Smooth muscle cell (in vitro differentiated cells): Measurements from ENCODE around the gene ZCCHC17. TPM values are rescaled to one million over a fixed set of nuclear protein-coding genes. Genes with fewer than 3 reads are reported as not detected.

Source experiments
- DNase-seq: peaks from one replicate; lab custom pipeline; 2025; ENCODE audit not compliant: unreplicated experiment; lab: John Stamatoyannopoulos, UW
- H2AFZ ChIP-seq: fragments of 200-600 bp; sonication (generic); 2 replicates; pipeline ENCODE4 v1.6.0; 2016; ENCODE audit warnings: antibody characterized with exemption, low read depth, mild to moderate bottlenecking
- H3F3A ChIP-seq: fragments of 200-600 bp; sonication (generic); 2 replicates; pipeline ENCODE4 v1.6.0; 2017; ENCODE audit warnings: antibody characterized with exemption, low read depth
- H3K27ac ChIP-seq: fragments of 200-600 bp; sonication (generic); 2 replicates; pipeline ENCODE4 v1.5.1; 2016; ENCODE audit warnings: low read depth, mild to moderate bottlenecking
- H3K27me3 ChIP-seq: fragments of 200-600 bp; sonication (generic); 2 replicates; pipeline ENCODE4 v1.6.1; 2016; ENCODE audit warnings: low read depth, mild to moderate bottlenecking
- H3K36me3 ChIP-seq: fragments of 200-600 bp; sonication (generic); 2 replicates; pipeline ENCODE4 v1.5.1; 2016; ENCODE audit warnings: low read depth
- H3K4me1 ChIP-seq: fragments of 200-600 bp; sonication (generic); 2 replicates; pipeline ENCODE4 v1.5.1; 2016; ENCODE audit warnings: low read depth
- H3K4me2 ChIP-seq: fragments of 200-600 bp; sonication (generic); 2 replicates; pipeline ENCODE4 v1.6.0; 2016; ENCODE audit warnings: mild to moderate bottlenecking
- H3K4me3 ChIP-seq: fragments of 200-600 bp; sonication (generic); 2 replicates; pipeline ENCODE4 v1.5.1; 2016; ENCODE audit warnings: mild to moderate bottlenecking
- H3K79me2 ChIP-seq: fragments of 200-600 bp; sonication (generic); 2 replicates; pipeline ENCODE4 v1.6.0; 2016; ENCODE audit warnings: low read depth, mild to moderate bottlenecking
- H3K9ac ChIP-seq: fragments of 200-600 bp; sonication (generic); 2 replicates; pipeline ENCODE4 v1.6.0; 2016; ENCODE audit warnings: low read depth
- H3K9me3 ChIP-seq: fragments of 200-600 bp; sonication (generic); replicated peaks from 2 replicates; pipeline ENCODE4 v1.5.1; 2016; ENCODE audit warnings: low read depth
- H4K20me1 ChIP-seq: fragments of 200-600 bp; sonication (generic); 2 replicates; pipeline ENCODE4 v1.6.0; 2016; ENCODE audit warnings: low read depth
- CTCF ChIP-seq: fragments of 200-600 bp; sonication (generic); IDR thresholded peaks from 2 replicates; pipeline ENCODE4 v1.5.1; 2017; ENCODE audit warnings: borderline replicate concordance, mild to moderate bottlenecking, antibody characterized with exemption; ENCODE audit not compliant: insufficient read depth, poor library complexity, severe bottlenecking
- WGBS: methylation state at CpG from one replicate; pipeline ENCODE4 v1.1.7; 2016; ENCODE audit warnings: low lambda C conversion rate; 5-methylcytosine and 5-hydroxymethylcytosine counted together
- polyA plus RNA-seq: library from polyadenylated mRNA; unstranded; fragments of >200 nt; fragmentation: Nextera tagmentation; extraction: Ambion mirVana; gene quantifications from 2 replicates; pipeline ENCODE4 v1.2.1, GENCODE V29; 2016
- total RNA-seq: library from RNA; depleted of rRNA; stranded (reverse); fragments of >200 nt; gene quantifications from 2 replicates; pipeline ENCODE4 v1.2.3, GENCODE V29; 2014

ZCCHC17 gene
- total and polyA plus RNA-seq, 2 experiments from 2014 or later: 34.2 to 47.3 TPM

GRCh38 chr1:31387612-31388011, 90.8 kb downstream of the ZCCHC17 start:
- Histone ChIP-seq H3K79me2 (no peaks in the 10 kb centered on the region), H4K20me1 (no peaks in the 10 kb centered on the region), H3K4me1 (no peaks in the 10 kb centered on the region), H3K27me3 (no peaks in the 10 kb centered on the region), H3K27ac (no peak overlapping the region), H3K36me3 (no peaks in the 10 kb centered on the region), H3F3A (no peaks in the 10 kb centered on the region), H2AFZ (no peak overlapping the region), H3K4me3 (no peak overlapping the region), H3K4me2 (no peak overlapping the region), H3K9ac (no peak overlapping the region), H3K9me3 (no peaks in the 10 kb centered on the region)
- no peak for DNase-seq
- TF ChIP-seq CTCF: no peak
- WGBS: 79% methylated on average over 10 of the region's 10 CpGs

- 92% methylated on average over 7 of the region's 7 CpGs for WGBS
- no peak for TF ChIP-seq CTCF
- no peaks in the 10 kb centered on the region for H3K36me3 ChIP-seq
- H3K79me2 ChIP-seq: no peaks in the 10 kb centered on the region
- peaks cover 5% of the 10 kb centered on the region for H3K4me1 ChIP-seq
- no peak overlapping the region for H3K4me3 ChIP-seq
- no peaks in the 10 kb centered on the region for H3F3A ChIP-seq
- no peak overlapping the region for H3K4me2 ChIP-seq
- no peak overlapping the region for H2AFZ ChIP-seq
- no peaks in the 10 kb centered on the region for H4K20me1 ChIP-seq
- no peak for DNase-seq
- peak overlapping the region; percentile 80 for H3K27ac ChIP-seq
- H3K27me3 ChIP-seq: no peaks in the 10 kb centered on the region
- no peaks in the 10 kb centered on the region for H3K9me3 ChIP-seq
- H3K9ac ChIP-seq: no peak overlapping the region
Observed at GRCh38 chr1:31389616-31390015, 92.8 kb downstream of the ZCCHC17 start.

DNA sequence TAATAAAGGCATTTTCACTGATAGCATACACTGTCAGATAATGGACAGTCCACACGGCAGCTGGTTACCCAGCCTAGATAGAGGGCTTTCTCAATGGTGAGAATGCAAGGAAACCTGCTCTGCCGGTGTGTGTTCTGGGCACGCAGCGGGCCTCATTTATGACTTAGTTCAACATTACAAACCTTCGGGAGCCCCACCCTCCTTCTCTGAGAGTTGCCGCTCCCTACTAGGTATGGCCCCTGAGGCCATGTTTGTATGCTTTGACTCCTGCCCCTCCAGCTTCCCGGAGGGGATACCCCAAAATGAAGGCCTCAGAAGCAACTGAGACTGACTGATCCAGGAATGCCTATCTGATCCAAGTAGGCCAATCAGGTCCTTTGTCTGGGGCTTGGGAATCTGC, 93.2 kb downstream of the ZCCHC17 start:
- WGBS: 76% methylated on average over 7 of the region's 7 CpGs
- H3F3A ChIP-seq: no peaks in the 10 kb centered on the region
- no peaks in the 10 kb centered on the region for H4K20me1 ChIP-seq
- no peak for TF ChIP-seq CTCF
- no peaks in the 10 kb centered on the region for H3K79me2 ChIP-seq
- H3K27ac ChIP-seq: peak overlapping the region; percentile 80
- no peaks in the 10 kb centered on the region for H3K36me3 ChIP-seq
- no peaks in the 10 kb centered on the region for H3K27me3 ChIP-seq
- peak overlapping the region; percentile 36 for H3K4me2 ChIP-seq
- no peak overlapping the region for H2AFZ ChIP-seq
- no peak overlapping the region for H3K4me3 ChIP-seq
- H3K9me3 ChIP-seq: no peaks in the 10 kb centered on the region
- peak overlapping the region; percentile 34 for H3K9ac ChIP-seq
- peaks cover 5% of the 10 kb centered on the region for H3K4me1 ChIP-seq
- no peak for DNase-seq

DNA sequence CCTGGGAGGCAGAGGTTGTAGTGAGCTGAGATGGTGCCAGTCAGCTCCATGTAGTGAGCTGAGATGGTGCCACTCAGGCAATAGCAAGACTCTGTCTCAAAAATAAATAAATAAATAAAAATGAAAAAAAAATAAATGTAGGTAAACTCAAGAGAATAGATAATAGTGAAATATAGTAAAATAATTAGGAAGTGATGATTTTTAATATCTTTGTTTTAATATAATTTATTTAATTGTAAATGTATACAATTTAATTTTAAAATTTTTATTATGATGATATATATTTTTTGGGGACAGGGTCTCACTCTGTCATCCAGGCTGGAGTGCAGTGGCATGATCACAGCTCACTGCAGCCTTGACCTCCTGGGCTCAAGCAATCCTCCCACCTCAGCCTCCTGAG, 96.6 kb downstream of the ZCCHC17 start:
- H3K27me3 ChIP-seq: no peaks in the 10 kb centered on the region
- H3F3A ChIP-seq: no peaks in the 10 kb centered on the region
- H3K9me3 ChIP-seq: no peaks in the 10 kb centered on the region
- no peaks in the 10 kb centered on the region for H3K36me3 ChIP-seq
- H3K9ac ChIP-seq: no peak overlapping the region
- no peak overlapping the region for H3K4me2 ChIP-seq
- no peak for DNase-seq
- H3K27ac ChIP-seq: no peak overlapping the region
- H2AFZ ChIP-seq: no peak overlapping the region
- H4K20me1 ChIP-seq: no peaks in the 10 kb centered on the region
- H3K4me3 ChIP-seq: no peak overlapping the region
- H3K4me1 ChIP-seq: peaks cover 5% of the 10 kb centered on the region
- no peak for TF ChIP-seq CTCF
- no peaks in the 10 kb centered on the region for H3K79me2 ChIP-seq
